Motor neuron (in vitro differentiated cells): ENCODE data around the gene SRSF11. TPM values are rescaled to one million over a fixed set of nuclear protein-coding genes. Genes with fewer than 3 reads are reported as not detected.
"Not testable (repeated sequence)": the region's sequence is repeated elsewhere in the genome, so short reads cannot be mapped to it uniquely, and the experiment has no call there.

Experiments
- ATAC-seq, 8 experiments: fragments of 200-7000 bp; cut with Tn5 transposase; replicated peaks in 6 of 8; 2 replicates each; pipeline ENCODE4 v1.8.0; 2021; ENCODE audit warnings: mild to moderate bottlenecking in 8 of 8, moderate library complexity in 8 of 8
- H3K27ac ChIP-seq, 2 donors: fragments of 250-450 bp; sonication (Bioruptor Pico); 2 replicates each; pipeline ENCODE4 v1.9.0; 2021; ENCODE audit warnings: antibody characterized with exemption in 2 of 2, mild to moderate bottlenecking in 2 of 2, moderate library complexity in 1 of 2
- H3K4me1 ChIP-seq, 2 donors: fragments of 250-450 bp; sonication (Bioruptor Pico); replicated peaks in 1 of 2; 2 replicates each; pipeline ENCODE4 v1.6.1; 2021; ENCODE audit warnings: antibody characterized with exemption in 2 of 2, mild to moderate bottlenecking in 2 of 2, moderate library complexity in 1 of 2
- H3K4me3 ChIP-seq, 5 donors: fragments of 250-450 bp; sonication (Bioruptor Pico); 2 replicates each; pipeline ENCODE4 v1.9.0; 2021; ENCODE audit warnings: antibody characterized with exemption in 5 of 5, mild to moderate bottlenecking in 5 of 5, moderate library complexity in 4 of 5
- WGBS, 10 experiments: fragments of 450-650 bp; shearing (Covaris generic); methylation state at CpG; one replicate each; pipeline ENCODE4 v1.0.0; 2022; 5-methylcytosine and 5-hydroxymethylcytosine counted together
- in situ Hi-C, 9 experiments: fragments of 400-800 bp; cut with MboI; loops; one replicate each; pipeline ENCODE4 v1.15.0; 2021; ENCODE audit warnings: low sequenced_read_pairs in 9 of 9, low pct_unique_long_range_greater_than_20kb in 2 of 9; ENCODE audit not compliant: unreplicated experiment in 9 of 9
- total RNA-seq, 8 experiments: library from RNA; unstranded; fragments of 300-600 nt; gene quantifications; 2 replicates each; pipeline versions ENCODE4 v1.2.3 to v1.2.4, GENCODE V29; 2022

SRSF11 gene
- total RNA-seq, 8 experiments from 2014 or later = 127 to 267 (median 187) TPM

DNA sequence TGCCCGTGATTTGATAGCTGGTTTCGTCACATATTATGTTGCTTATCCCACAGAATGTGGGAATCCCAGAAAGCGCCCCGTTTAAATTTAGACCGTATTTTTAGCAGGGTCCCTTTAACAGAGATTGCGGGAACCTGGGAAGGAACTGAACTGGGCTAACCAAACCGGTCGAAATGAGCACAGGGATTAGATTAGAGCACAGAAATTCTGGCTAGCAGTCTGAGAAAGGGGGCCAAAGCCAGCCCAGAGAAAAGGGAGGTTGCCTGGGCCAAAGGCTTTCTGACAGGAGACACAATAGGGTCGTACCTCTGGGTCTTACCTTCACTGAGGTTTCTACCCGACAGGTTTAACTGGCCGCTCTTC is 16.1 kb upstream of the SRSF11 start:
- WGBS, 10 experiments = 0% methylated on average over 2 to 10 of the region's 11 CpGs; no CpG with 5 or more reads in 2 of the 10 experiments
- peak; percentile 20 to 58 (median 49) for ATAC-seq
- peaks cover 21 to 26% of the 10 kb centered on the region in 2 donors for H3K4me1 ChIP-seq
- in situ Hi-C loops = no loop called here
- H3K4me3 ChIP-seq = peak overlapping the region; percentile 57 to 96 (median 87)
- H3K27ac ChIP-seq = peak overlapping the region; percentile 89 to 96

DNA sequence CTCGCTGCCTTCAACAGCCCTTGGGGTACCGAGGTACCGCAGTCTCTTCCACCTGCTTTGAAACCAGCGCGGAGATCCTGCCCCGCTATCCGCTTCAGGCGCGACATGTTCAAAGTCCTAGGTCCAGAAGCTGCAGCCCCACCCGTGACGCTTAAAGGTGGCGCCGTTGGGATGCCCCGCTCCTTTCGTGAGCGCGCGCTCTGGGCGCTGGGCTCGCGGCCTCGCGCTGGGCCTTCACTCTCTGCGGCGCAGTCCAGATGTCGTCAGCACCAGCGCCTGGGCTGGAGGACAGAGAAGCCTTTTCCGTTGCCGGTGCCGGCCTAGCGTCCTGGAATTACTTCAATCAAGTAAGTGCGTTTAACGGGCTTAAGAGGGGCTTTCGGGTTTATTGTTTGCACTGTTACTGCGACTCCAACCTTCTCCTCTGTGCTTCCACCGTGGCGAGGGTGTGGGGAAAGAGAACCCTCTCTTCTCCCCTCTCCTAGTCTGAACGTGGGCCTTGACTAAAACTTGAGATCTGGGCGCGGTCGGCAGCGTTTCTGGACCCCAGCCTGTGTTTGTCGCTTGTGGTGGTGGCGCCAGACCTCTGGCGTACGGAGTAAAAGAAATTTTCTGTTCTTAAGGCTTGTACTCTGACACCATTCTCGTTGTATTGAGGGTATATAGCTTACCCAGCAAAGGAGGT is 15.6 kb upstream of the SRSF11 start, which contains the start of gene LRRC40:
LRRC40 (minus strand) TSS at position 146 of the 685 bp plus-strand sequence; CDS start at position 107, 39 bp downstream.
- Histone ChIP-seq H3K27ac (peak within 1 kb of the TSS; percentile 89 to 96), H3K4me1 (peaks cover 21 to 26% of the 10 kb centered on the region in 2 donors), H3K4me3 (peak within 1 kb of the TSS; percentile 57 to 96 (median 87))
- WGBS, 10 experiments = 0 to 3% (median 0%) methylated on average over 8 to 36 of the region's 47 CpGs; no CpG with 5 or more reads in 1 of the 10 experiments
- ATAC-seq = peak; percentile 91 to 99 (median 98)
- in situ Hi-C loops = no loop called here

DNA sequence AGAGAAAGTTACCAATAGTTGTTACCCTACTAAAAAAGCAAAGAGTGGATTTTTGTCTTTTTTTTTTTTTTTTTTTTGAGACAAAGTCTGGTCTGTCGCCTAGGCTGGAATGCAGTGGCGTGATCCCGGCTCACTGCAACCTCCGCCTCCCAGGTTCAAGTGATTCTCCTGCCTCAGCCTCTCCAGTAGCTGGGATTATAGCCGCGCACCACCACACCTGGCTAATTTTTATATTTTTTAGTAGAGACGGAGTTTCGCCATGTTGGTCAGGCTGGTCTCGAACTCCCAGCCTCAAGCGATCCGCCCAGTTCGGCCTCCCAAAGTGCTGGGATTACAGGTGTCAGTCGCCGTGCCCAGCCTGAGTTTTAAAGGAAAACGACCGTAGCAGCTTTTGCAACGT is 14.3 kb upstream of the SRSF11 start:
- H3K27ac ChIP-seq, ATAC-seq, in situ Hi-C loops: not testable (repeated sequence)
- whole genome bisulfite sequencing, 10 experiments = 67 to 100% (median 79%) methylated on average over 5 to 17 of the region's 17 CpGs; no CpG with 5 or more reads in 2 of the 10 experiments
- H3K4me3 ChIP-seq = peak overlapping the region; percentile 57 to 96 (median 87)
- peaks cover 21 to 26% of the 10 kb centered on the region in 2 donors for H3K4me1 ChIP-seq

DNA sequence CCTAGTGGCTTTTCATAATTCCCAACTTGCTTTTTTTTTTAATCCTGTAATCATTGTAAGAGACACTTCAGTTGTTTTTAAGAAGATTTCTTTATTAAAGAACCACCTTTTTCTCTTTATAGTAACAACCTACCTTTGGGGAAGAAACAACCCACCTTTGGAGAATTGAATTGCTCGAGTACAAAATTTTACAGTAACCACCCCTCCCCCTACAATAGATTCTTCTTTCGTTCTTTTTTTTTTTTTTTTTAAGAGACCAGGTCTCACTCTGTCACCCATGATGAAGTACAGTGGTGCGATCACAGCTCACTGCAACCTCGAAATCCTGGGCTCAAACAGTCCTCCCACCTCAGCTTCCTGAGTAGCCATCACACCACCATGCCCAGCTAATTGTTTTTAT is 13.7 kb upstream of the SRSF11 start:
- no peak for ATAC-seq
- 86 to 100% (median 93%) methylated on average over 2 to 4 of the region's 4 CpGs for WGBS, 10 experiments
- Histone ChIP-seq H3K4me1 (peaks cover 19 to 26% of the 10 kb centered on the region in 2 donors), H3K4me3 (no peak overlapping the region), H3K27ac (no peak overlapping the region)
- in situ Hi-C loops = no loop called here

DNA sequence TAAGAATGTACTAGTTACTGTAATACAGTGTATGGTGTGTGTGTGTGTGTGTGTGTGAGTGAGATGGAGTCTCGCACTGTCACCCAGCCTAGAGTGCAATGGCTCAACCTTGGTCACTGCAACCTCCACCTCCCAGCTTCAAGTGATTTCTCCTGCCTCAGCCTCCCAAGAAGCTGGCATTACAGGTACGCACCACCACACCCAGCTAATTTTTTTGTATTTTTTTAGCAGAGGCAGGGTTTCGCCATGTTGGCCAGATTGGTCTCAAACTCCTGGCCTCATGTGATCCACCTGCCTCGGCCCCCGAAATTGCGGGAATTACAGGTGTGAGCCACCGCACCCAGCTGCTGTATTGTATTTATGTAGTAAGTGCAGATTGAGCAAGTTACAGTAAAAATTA is 12.9 kb upstream of the SRSF11 start:
- 92 to 100% (median 100%) methylated on average over 1 to 7 of the region's 7 CpGs; no CpG with 5 or more reads in 3 of the 10 experiments for WGBS, 10 experiments
- Histone ChIP-seq H3K27ac (no peak overlapping the region), H3K4me1 (peaks cover 19 to 24% of the 10 kb centered on the region in 2 donors), H3K4me3 (no peak overlapping the region)
- no peak for ATAC-seq
- in situ Hi-C loops = no loop called here

DNA sequence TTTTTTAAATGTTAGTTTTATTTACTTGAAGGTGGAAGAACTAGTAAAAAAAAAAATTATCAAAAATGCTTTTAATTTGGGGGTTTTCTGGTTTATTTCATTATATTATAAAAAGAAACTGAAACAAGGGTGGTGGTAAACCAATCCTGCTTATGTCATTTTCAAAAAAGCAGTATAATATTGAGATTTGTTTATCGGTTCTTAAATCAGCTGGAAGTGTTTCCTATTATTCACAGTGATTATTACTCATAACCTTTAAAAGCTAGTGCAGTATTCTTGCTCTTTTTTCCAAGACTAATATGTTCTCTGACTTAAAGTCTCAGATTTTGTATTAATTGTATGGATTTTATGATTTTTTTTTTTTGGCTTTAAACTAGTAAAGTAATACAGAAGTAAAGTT is 10.4 kb upstream of the SRSF11 start:
- peaks cover 11 to 13% of the 10 kb centered on the region in 2 donors for H3K4me1 ChIP-seq
- no peak overlapping the region for H3K4me3 ChIP-seq
- ATAC-seq = no peak
- H3K27ac ChIP-seq = no peak overlapping the region
- WGBS, 10 experiments = 0 to 100% (median 88%) methylated on average over 1 of the region's 1 CpG
- in situ Hi-C loops = no loop called here

DNA sequence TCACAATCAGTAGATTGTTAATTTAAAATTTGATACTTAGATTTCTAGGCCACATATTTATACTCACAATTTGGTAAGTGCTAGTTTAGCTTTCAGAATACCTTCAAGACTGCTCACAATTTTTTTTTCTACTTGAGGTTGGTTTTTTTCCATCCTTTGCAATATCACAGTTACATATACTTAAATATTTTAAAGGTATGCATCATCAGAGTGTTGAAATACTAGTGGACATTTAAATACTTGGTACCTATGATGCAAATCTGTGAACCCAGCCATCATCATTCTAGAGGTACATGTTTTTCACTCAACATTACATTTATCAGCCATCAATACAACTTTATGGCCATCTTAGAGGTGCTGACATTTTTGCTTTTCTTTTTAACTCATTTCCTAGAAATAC is 9.6 kb upstream of the SRSF11 start:
- H3K27ac ChIP-seq = no peak overlapping the region
- H3K4me3 ChIP-seq = no peak overlapping the region
- ATAC-seq = no peak
- peaks cover 9 to 12% of the 10 kb centered on the region in 2 donors for H3K4me1 ChIP-seq
- in situ Hi-C loops = no loop called here

DNA sequence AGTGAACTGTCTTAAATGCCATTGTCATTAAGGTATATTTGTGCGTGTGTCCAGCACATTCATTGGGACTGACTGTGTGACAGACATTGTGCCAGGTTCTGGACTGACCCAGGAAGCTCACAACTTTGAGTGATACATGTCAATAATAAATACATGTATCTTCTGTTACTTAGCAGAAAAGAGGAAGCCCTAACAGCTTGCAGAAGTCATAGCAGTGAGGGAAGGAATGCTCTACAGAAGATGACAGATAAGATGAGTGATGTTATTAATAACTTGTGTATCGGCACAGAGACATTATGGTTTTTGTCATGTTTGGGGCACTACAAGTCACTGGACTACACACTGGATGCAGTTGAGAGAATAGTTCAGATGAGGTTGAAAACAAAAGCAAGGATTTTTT is 1.2 kb upstream of the SRSF11 start:
- peaks cover 12 to 28% of the 10 kb centered on the region in 2 donors for H3K4me1 ChIP-seq
- no peak for ATAC-seq
- 85 to 100% (median 100%) methylated on average over 1 to 2 of the region's 2 CpGs; no CpG with 5 or more reads in 3 of the 10 experiments for WGBS, 10 experiments
- no peak overlapping the region for H3K4me3 ChIP-seq
- in situ Hi-C loops = no loop called here
- H3K27ac ChIP-seq = no peak overlapping the region

DNA sequence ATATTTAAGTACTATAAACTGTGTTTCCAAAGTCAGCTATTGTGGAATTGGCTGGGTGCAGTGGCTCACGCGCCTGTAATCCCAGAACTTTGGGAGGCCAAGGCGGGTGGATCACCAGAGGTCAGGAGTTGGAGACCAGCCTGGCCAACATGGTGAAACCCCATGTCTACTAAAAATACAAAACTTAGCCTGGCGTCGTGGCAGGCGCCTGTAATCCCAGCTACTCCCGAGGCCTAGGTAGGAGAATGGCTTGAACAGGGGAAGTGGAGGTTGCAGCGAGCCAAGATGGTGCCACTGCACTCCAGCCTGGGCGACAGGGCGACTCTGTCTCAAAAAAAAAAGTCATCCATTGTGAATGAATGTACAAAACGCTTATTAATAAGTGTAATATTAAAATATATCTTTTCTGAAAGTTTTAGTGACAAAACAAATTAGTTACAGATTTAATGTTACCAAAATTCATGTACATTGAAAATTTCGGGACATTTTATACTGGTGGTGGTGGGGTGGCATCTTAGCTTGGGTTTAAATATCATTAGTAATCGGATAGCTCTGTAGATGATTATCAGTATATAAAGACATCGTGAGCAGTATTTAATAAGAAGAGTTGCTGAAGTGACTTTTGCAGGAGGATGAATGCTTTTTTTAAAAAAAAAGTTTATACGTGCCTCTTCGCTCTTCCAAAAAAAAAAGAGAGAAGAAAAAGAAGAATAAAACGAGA is 503 bp upstream of the SRSF11 start:
- Histone ChIP-seq H3K27ac (peak overlapping the region; percentile 92 to 96), H3K4me1 (peaks cover 12 to 28% of the 10 kb centered on the region in 2 donors), H3K4me3 (peak overlapping the region; percentile 49 to 90 (median 64))
- in situ Hi-C loops = no loop called here
- WGBS, 10 experiments = 13 to 57% (median 29%) methylated on average over 6 to 17 of the region's 17 CpGs
- ATAC-seq = peak; percentile 1 to 6 (median 2)

DNA sequence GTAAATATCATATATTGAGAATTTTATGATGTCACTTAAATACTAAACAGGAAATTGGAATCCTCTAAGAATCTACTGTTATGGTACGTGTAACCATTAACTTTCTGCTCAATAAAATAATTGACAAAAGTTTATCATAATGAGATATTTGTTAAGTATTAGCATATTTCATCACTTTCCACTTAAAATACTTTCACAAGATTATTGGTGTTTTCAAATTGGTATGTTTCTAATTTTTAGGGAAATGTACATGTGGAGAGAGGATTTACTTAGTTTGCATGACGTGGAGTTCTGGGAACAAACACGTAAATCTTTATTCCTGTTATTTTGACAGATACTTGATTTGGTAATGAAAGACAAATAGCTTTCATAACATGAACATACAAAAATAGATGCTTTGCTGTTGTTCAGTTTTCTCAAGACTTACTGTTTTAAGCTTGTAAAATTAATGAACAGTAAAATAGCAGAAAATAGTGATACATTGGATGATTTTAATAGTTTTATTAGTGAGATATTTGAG is 1.6 kb downstream of the SRSF11 start:
- Histone ChIP-seq H3K27ac (no peak overlapping the region), H3K4me1 (peaks cover 18 to 31% of the 10 kb centered on the region in 2 donors), H3K4me3 (peak overlapping the region; percentile 49 to 90 (median 64))
- in situ Hi-C loops = no loop called here
- 0 to 57% (median 19%) methylated on average over 2 to 3 of the region's 3 CpGs; no CpG with 5 or more reads in 1 of the 10 experiments for WGBS, 10 experiments
- ATAC-seq = no peak

DNA sequence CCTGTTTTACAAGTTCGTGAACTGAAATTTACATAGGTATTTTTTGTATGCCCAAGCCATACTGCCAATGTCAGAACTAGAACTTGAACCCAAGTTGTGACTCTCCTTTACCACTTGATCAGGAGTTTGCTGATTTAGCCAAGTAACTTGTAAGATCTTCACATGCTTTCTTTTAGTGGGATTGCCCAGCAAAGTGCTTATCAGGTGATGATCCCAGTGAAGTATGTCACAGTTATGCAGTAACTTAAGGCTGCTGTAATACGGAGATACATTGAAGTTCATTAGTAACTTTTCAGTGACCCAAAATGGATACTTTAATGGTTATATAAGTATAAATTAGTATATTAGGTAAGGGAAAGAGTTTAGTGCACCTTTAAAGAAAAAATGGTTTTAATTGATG is 3.8 kb downstream of the SRSF11 start:
- Histone ChIP-seq H3K4me1 (peaks cover 18 to 31% of the 10 kb centered on the region in 2 donors), H3K4me3 (no peak overlapping the region), H3K27ac (no peak overlapping the region)
- no peak for ATAC-seq
- WGBS, 10 experiments = 80 to 100% (median 92%) methylated on average over 1 to 2 of the region's 2 CpGs; no CpG with 5 or more reads in 2 of the 10 experiments
- in situ Hi-C loops = loop anchor here in 1 of 9 experiments (25.0 kb wide), 1 partner anchor 837 kb away; no protein-coding TSS in a partner anchor

DNA sequence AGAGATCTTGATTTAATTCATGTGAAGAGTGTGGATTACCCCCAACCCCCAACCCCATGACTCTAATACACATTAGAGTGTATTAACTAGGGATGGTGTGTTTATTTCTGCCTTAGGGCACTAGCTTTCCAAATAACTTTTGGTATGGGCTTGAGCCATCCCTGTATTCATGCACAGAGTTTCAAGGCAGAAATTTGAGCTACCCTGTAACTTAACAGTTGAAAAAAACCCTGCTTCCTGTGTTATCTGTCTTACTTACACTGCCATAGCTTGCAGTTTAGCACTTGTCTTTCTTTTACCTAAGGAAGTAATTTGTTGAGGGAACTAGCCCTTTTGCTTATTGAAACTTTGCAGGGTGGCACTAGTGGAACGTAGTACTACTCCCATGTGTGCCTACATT is 6.3 kb downstream of the SRSF11 start:
- Histone ChIP-seq H3K4me1 (peaks cover 14 to 26% of the 10 kb centered on the region in 2 donors), H3K4me3 (no peak overlapping the region), H3K27ac (no peak overlapping the region)
- in situ Hi-C loops = loop anchor here in 1 of 9 experiments (25.0 kb wide), 1 partner anchor 835 kb away; no protein-coding TSS in a partner anchor
- peak in 4 of 8 experiments; percentile 13 to 50 (median 25) for ATAC-seq
- WGBS, 10 experiments = 33 to 100% (median 80%) methylated on average over 1 of the region's 1 CpG; no CpG with 5 or more reads in 2 of the 10 experiments

DNA sequence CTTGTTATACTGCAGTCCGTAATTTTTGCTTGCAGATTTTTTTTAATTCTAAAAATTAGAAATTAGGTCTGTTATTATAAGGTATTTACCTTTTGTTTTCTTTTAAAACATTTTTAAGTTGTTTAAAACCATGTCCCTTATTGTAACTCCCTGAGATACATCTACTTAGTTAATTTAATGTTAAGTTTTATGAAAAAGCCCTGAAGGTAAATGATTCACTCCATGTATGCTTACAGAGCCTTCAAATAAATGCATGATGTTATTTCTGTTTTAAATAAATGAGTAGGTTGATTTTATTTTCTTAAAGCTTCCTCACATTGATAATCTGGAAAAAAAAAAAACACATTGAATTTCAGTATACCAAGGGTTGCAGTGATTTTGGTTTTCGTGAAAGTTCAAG is 7.5 kb downstream of the SRSF11 start:
- Histone ChIP-seq H3K4me1 (peaks cover 13% of the 10 kb centered on the region in 2 donors), H3K4me3 (no peak overlapping the region), H3K27ac (no peak overlapping the region)
- WGBS, 10 experiments = 50 to 100% (median 97%) methylated on average over 1 to 2 of the region's 2 CpGs; no CpG with 5 or more reads in 1 of the 10 experiments
- peak in 3 of 8 experiments; percentile 46 to 55 (median 50) for ATAC-seq
- in situ Hi-C loops = loop anchor here in 1 of 9 experiments (25.0 kb wide), 1 partner anchor 834 kb away; no protein-coding TSS in a partner anchor
